WTC11 (cell line): ENCODE results near the gene EIF2B5. TPM values are rescaled to one million over a fixed set of nuclear protein-coding genes. Genes with fewer than 3 reads are reported as not detected.

Experiments
- ATAC-seq: fragments of 200-7000 bp; cut with Tn5 transposase; 2 replicates; pipeline ENCODE4 v1.10.0; 2021; ENCODE audit warnings: mild to moderate bottlenecking, moderate library complexity
- CTCF ChIA-PET: fragments of 300-600 bp; sonication (Branson Sonifier 250); formaldehyde crosslinking; loops from one replicate; lab custom pipeline; 2021; ENCODE audit warnings: antibody characterized with exemption; lab: Charles Lee
- POLR2A ChIA-PET: fragments of 350-600 bp; sonication (Branson Sonifier 250); formaldehyde crosslinking; loops from one replicate; lab custom pipeline; 2021; ENCODE audit warnings: antibody characterized with exemption; lab: Charles Lee
- DNase-seq: peaks from one replicate; pipeline ENCODE4 v3.0.0; 2021; ENCODE audit warnings: low spot score
- H3K27ac Mint-ChIP-seq: 2 replicates; pipeline ENCODE4 v1.8.0; 2021; ENCODE audit warnings: mixed read lengths
- H3K27me3 Mint-ChIP-seq: 2 replicates; pipeline ENCODE4 v1.8.0; 2021; ENCODE audit warnings: low read depth, mild to moderate bottlenecking, moderate library complexity, mixed read lengths
- H3K36me3 Mint-ChIP-seq: 2 replicates; pipeline ENCODE4 v1.8.0; 2021; ENCODE audit warnings: mixed read lengths
- H3K4me1 Mint-ChIP-seq: 2 replicates; pipeline ENCODE4 v1.8.0; 2022; ENCODE audit warnings: mixed read lengths
- H3K4me3 Mint-ChIP-seq: 2 replicates; pipeline ENCODE4 v1.8.0; 2021; ENCODE audit warnings: mild to moderate bottlenecking, moderate library complexity, mixed read lengths
- H3K9me3 Mint-ChIP-seq: 2 replicates; pipeline ENCODE4 v1.8.0; 2021; ENCODE audit warnings: mixed read lengths
- CBFB ChIP-seq: sonication (generic); formaldehyde crosslinking; IDR thresholded peaks from 2 replicates; pipeline ENCODE4 v1.8.1; 2022; ENCODE audit warnings: mild to moderate bottlenecking, low read depth, missing genetic modification reagents
- ESRRA ChIP-seq: sonication (generic); formaldehyde crosslinking; IDR thresholded peaks from 2 replicates; pipeline ENCODE4 v1.8.1; 2022; ENCODE audit warnings: mild to moderate bottlenecking, missing genetic modification reagents, borderline replicate concordance
- FOXK1 ChIP-seq: sonication (generic); formaldehyde crosslinking; IDR thresholded peaks from 2 replicates; pipeline ENCODE4 v1.8.0; 2022; ENCODE audit warnings: mild to moderate bottlenecking, moderate library complexity, missing genetic modification reagents
- HMGA2 ChIP-seq: fragments of 250-450 bp; sonication (Bioruptor Pico); IDR thresholded peaks from 2 replicates; pipeline ENCODE4 v1.4.0; 2021; ENCODE audit warnings: mild to moderate bottlenecking, moderate library complexity
- JUN ChIP-seq: sonication (generic); formaldehyde crosslinking; IDR thresholded peaks from 2 replicates; pipeline ENCODE4 v1.8.0; 2023; ENCODE audit warnings: mild to moderate bottlenecking, missing genetic modification reagents
- MXD4 ChIP-seq: fragments of 250-450 bp; sonication (Bioruptor Pico); IDR thresholded peaks from 2 replicates; pipeline ENCODE4 v1.8.0; 2021; ENCODE audit warnings: mild to moderate bottlenecking, moderate library complexity, borderline replicate concordance
- ZNF138 ChIP-seq: sonication (generic); formaldehyde crosslinking; conservative IDR thresholded peaks from 2 replicates; pipeline ENCODE4 v1.8.1; 2022; ENCODE audit warnings: mild to moderate bottlenecking, moderate library complexity, missing genetic modification reagents
- total RNA-seq: library from RNA; stranded (reverse); gene quantifications from 3 replicates; pipeline ENCODE4 v1.2.3, GENCODE V29; 2021
- TF ChIP-seq, protein P1 (sequence below): sonication (generic); formaldehyde crosslinking; IDR thresholded peaks from 2 replicates; pipeline ENCODE4 v1.8.0; 2023; ENCODE audit warnings: mild to moderate bottlenecking, missing genetic modification reagents
- TF ChIP-seq, protein P2 (sequence below): sonication (generic); formaldehyde crosslinking; IDR thresholded peaks from 2 replicates; pipeline ENCODE4 v1.8.0; 2023; ENCODE audit warnings: missing genetic modification reagents
- TF ChIP-seq, protein P3 (sequence below): sonication (generic); formaldehyde crosslinking; IDR thresholded peaks from 2 replicates; pipeline ENCODE4 v1.8.0; 2022; ENCODE audit warnings: mild to moderate bottlenecking, missing genetic modification reagents
- TF ChIP-seq, protein P4 (sequence below): fragments of 250-450 bp; sonication (Bioruptor Pico); IDR thresholded peaks from 2 replicates; pipeline ENCODE4 v1.9.0; 2021; ENCODE audit warnings: mild to moderate bottlenecking, borderline replicate concordance
- TF ChIP-seq, protein P5 (sequence below): sonication (generic); formaldehyde crosslinking; IDR thresholded peaks from 2 replicates; pipeline ENCODE4 v1.8.0; 2022; ENCODE audit warnings: missing genetic modification reagents

The EIF2B5 gene
- total RNA-seq, 1 experiment from 2014 or later = 42.3 TPM

DNA sequence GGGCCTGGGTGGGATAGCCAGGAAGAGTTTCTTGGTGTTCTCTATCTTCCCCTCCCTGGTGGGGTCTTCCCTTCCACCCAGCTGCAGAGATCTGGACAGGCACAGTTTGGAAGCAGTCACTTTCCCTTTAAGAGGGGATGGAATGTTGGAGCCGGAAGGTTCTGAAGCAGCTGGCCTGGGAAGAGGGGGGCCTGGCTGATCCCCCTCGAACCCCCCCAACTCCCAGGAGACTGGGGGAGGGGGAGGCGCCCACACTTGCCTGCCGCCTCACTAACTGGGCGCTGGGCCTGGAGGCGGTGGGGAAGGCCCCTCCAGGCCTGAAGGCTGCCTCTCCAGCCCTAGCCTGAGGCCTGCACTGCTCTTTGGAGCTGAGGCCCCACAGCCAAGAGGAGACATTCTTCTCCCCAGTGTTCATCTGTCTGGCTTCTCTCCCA is 21.4 kb downstream of the EIF2B5 start:
- ChIA-PET POLR2A (interaction anchor here (1.0 to 1.9 kb wide), 3 partner anchors 9 to 20 kb away, joined by 3 to 11 read pairs (median 3); no protein-coding TSS in a partner anchor), CTCF (interaction anchor here (1.2 to 1.8 kb wide), 6 partner anchors 11 to 261 kb away, joined by 3 to 12 read pairs (median 4); partner anchors contain the start of gene EEF1AKMT4)
- Mint-ChIP-seq H3K4me1 (peaks cover 18% of the 10 kb centered on the region), H3K27ac (peak overlapping the region; percentile 95), H3K4me3 (peak overlapping the region; percentile 95), H3K36me3 (no peaks in the 10 kb centered on the region), H3K27me3 (no peaks in the 10 kb centered on the region), H3K9me3 (no peaks in the 10 kb centered on the region)
- ATAC-seq (peak; percentile 29), DNase-seq (peak; percentile 58)
- TF ChIP-seq JUN = no peak
- TF ChIP-seq, protein P1, sequence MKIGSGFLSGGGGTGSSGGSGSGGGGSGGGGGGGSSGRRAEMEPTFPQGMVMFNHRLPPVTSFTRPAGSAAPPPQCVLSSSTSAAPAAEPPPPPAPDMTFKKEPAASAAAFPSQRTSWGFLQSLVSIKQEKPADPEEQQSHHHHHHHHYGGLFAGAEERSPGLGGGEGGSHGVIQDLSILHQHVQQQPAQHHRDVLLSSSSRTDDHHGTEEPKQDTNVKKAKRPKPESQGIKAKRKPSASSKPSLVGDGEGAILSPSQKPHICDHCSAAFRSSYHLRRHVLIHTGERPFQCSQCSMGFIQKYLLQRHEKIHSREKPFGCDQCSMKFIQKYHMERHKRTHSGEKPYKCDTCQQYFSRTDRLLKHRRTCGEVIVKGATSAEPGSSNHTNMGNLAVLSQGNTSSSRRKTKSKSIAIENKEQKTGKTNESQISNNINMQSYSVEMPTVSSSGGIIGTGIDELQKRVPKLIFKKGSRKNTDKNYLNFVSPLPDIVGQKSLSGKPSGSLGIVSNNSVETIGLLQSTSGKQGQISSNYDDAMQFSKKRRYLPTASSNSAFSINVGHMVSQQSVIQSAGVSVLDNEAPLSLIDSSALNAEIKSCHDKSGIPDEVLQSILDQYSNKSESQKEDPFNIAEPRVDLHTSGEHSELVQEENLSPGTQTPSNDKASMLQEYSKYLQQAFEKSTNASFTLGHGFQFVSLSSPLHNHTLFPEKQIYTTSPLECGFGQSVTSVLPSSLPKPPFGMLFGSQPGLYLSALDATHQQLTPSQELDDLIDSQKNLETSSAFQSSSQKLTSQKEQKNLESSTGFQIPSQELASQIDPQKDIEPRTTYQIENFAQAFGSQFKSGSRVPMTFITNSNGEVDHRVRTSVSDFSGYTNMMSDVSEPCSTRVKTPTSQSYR (CRISPR knock-in tag) = 0 out of 2 replicates have a peak, but pooled peaks have one; percentile 36

DNA sequence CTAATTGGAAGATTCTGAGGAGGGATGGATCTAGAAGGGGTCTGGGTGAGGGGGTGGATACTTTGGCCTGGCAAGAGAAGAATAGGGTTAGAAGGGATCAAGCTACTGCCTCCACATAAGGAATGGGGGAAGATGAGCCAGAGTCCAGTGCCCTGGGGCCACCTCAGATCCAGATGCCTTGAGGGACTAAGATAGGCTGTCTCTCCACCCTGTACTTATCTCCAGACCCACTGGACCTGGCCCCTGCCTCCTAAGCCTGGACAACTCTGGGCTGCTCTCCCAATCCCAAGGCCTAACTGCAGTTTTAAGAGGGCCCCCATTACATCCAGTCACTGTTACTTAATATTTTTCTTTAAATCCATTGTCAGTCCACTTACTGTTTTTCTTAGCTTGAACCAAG is 22.0 kb downstream of the EIF2B5 start:
- no peak for ATAC-seq
- H3K4me3 Mint-ChIP-seq = peak overlapping the region; percentile 95
- POLR2A ChIA-PET = interaction anchor here (1.0 kb wide), 1 partner anchor 8 kb away, joined by 3 read pairs; no protein-coding TSS in a partner anchor

More for the DNA sequence above, 22.0 kb downstream of the EIF2B5 start:
- TF ChIP-seq JUN (no peak), CBFB (CRISPR knock-in tag) (no peak), FOXK1 (no peak), MXD4 (CRISPR knock-in tag) (no peak), HMGA2 (CRISPR knock-in tag) (no peak), ESRRA (no peak), ZNF138 (CRISPR knock-in tag) (no peak)
- TF ChIP-seq, protein P2, sequence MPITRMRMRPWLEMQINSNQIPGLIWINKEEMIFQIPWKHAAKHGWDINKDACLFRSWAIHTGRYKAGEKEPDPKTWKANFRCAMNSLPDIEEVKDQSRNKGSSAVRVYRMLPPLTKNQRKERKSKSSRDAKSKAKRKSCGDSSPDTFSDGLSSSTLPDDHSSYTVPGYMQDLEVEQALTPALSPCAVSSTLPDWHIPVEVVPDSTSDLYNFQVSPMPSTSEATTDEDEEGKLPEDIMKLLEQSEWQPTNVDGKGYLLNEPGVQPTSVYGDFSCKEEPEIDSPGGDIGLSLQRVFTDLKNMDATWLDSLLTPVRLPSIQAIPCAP (CRISPR knock-in tag) = no peak
- TF ChIP-seq, protein P3, sequence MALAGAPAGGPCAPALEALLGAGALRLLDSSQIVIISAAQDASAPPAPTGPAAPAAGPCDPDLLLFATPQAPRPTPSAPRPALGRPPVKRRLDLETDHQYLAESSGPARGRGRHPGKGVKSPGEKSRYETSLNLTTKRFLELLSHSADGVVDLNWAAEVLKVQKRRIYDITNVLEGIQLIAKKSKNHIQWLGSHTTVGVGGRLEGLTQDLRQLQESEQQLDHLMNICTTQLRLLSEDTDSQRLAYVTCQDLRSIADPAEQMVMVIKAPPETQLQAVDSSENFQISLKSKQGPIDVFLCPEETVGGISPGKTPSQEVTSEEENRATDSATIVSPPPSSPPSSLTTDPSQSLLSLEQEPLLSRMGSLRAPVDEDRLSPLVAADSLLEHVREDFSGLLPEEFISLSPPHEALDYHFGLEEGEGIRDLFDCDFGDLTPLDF = no peak
- TF ChIP-seq, protein P4, sequence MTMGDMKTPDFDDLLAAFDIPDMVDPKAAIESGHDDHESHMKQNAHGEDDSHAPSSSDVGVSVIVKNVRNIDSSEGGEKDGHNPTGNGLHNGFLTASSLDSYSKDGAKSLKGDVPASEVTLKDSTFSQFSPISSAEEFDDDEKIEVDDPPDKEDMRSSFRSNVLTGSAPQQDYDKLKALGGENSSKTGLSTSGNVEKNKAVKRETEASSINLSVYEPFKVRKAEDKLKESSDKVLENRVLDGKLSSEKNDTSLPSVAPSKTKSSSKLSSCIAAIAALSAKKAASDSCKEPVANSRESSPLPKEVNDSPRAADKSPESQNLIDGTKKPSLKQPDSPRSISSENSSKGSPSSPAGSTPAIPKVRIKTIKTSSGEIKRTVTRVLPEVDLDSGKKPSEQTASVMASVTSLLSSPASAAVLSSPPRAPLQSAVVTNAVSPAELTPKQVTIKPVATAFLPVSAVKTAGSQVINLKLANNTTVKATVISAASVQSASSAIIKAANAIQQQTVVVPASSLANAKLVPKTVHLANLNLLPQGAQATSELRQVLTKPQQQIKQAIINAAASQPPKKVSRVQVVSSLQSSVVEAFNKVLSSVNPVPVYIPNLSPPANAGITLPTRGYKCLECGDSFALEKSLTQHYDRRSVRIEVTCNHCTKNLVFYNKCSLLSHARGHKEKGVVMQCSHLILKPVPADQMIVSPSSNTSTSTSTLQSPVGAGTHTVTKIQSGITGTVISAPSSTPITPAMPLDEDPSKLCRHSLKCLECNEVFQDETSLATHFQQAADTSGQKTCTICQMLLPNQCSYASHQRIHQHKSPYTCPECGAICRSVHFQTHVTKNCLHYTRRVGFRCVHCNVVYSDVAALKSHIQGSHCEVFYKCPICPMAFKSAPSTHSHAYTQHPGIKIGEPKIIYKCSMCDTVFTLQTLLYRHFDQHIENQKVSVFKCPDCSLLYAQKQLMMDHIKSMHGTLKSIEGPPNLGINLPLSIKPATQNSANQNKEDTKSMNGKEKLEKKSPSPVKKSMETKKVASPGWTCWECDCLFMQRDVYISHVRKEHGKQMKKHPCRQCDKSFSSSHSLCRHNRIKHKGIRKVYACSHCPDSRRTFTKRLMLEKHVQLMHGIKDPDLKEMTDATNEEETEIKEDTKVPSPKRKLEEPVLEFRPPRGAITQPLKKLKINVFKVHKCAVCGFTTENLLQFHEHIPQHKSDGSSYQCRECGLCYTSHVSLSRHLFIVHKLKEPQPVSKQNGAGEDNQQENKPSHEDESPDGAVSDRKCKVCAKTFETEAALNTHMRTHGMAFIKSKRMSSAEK (CRISPR knock-in tag) = no peak
- TF ChIP-seq, protein P5, sequence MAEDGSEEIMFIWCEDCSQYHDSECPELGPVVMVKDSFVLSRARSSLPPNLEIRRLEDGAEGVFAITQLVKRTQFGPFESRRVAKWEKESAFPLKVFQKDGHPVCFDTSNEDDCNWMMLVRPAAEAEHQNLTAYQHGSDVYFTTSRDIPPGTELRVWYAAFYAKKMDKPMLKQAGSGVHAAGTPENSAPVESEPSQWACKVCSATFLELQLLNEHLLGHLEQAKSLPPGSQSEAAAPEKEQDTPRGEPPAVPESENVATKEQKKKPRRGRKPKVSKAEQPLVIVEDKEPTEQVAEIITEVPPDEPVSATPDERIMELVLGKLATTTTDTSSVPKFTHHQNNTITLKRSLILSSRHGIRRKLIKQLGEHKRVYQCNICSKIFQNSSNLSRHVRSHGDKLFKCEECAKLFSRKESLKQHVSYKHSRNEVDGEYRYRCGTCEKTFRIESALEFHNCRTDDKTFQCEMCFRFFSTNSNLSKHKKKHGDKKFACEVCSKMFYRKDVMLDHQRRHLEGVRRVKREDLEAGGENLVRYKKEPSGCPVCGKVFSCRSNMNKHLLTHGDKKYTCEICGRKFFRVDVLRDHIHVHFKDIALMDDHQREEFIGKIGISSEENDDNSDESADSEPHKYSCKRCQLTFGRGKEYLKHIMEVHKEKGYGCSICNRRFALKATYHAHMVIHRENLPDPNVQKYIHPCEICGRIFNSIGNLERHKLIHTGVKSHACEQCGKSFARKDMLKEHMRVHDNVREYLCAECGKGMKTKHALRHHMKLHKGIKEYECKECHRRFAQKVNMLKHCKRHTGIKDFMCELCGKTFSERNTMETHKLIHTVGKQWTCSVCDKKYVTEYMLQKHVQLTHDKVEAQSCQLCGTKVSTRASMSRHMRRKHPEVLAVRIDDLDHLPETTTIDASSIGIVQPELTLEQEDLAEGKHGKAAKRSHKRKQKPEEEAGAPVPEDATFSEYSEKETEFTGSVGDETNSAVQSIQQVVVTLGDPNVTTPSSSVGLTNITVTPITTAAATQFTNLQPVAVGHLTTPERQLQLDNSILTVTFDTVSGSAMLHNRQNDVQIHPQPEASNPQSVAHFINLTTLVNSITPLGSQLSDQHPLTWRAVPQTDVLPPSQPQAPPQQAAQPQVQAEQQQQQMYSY = no peak
- TF ChIP-seq, all 79 proteins: peak for 0
- H3K36me3 Mint-ChIP-seq = no peaks in the 10 kb centered on the region
- no peak for DNase-seq
- H3K27ac Mint-ChIP-seq = peak overlapping the region; percentile 91
- no peaks in the 10 kb centered on the region for H3K9me3 Mint-ChIP-seq
- H3K4me1 Mint-ChIP-seq = peaks cover 18% of the 10 kb centered on the region
- no peaks in the 10 kb centered on the region for H3K27me3 Mint-ChIP-seq
- CTCF ChIA-PET = interaction anchor here (1.7 kb wide), 1 partner anchor 262 kb away, joined by 3 read pairs; no protein-coding TSS in a partner anchor
